Right lobe of liver (tissue), 4 donors: ENCODE measurements around the gene OTUD1.

Experiments used
- POLR2A ChIP-seq: fragments of 450-650 bp; IDR thresholded peaks from one replicate; pipeline ENCODE4 v1.6.1; 2017; ENCODE audit warnings: antibody characterized with exemption, mild to moderate bottlenecking
- TF ChIP-seq, protein P1 (sequence below), 4 donors: fragments of 200-600 bp in 3 of 4; fragments of 450-650 bp in 1 of 4; IDR thresholded peaks; one replicate each; pipeline versions ENCODE4 v1.5.1 to v1.8.0; 2016 to 2022; ENCODE audit warnings: antibody characterized with exemption in 4 of 4, mild to moderate bottlenecking in 2 of 4
- donor health status: DM: no; HTN: no; CAD: no.
- donor health status: DM: no; HTN: no; CAD: no.
- donor health status: DM: no; HTN: yes; CAD: no.

DNA sequence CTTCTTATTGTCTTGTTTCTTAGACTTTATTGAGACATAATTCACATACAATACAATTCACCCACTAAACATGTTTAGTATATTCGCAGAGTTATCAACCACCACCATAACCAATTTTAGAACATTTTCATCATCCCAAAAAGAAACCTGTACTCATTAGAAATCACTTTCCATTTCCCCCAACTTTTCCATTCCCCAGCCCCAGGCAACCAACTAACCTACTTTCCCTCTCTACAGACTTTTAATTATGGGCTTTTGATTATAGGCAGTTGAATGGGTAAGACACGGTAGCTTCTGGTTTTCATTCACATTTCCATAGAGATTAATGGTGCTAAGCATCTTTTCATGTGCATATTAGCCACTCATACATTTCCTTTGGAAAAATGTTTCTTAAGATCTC, 24.2 kb upstream of the OTUD1 start:
- TF ChIP-seq POLR2A: no peak
- TF ChIP-seq, protein P1, sequence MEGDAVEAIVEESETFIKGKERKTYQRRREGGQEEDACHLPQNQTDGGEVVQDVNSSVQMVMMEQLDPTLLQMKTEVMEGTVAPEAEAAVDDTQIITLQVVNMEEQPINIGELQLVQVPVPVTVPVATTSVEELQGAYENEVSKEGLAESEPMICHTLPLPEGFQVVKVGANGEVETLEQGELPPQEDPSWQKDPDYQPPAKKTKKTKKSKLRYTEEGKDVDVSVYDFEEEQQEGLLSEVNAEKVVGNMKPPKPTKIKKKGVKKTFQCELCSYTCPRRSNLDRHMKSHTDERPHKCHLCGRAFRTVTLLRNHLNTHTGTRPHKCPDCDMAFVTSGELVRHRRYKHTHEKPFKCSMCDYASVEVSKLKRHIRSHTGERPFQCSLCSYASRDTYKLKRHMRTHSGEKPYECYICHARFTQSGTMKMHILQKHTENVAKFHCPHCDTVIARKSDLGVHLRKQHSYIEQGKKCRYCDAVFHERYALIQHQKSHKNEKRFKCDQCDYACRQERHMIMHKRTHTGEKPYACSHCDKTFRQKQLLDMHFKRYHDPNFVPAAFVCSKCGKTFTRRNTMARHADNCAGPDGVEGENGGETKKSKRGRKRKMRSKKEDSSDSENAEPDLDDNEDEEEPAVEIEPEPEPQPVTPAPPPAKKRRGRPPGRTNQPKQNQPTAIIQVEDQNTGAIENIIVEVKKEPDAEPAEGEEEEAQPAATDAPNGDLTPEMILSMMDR (IDR thresholded peaks at IDR 0.05): no peak
